Activated gamma-delta T cell treated with Interleukin-2 at 50 U/mL for 16 hours (primary cell): ENCODE data around the gene KLHL25.
"Not testable (repeated sequence)": the region's sequence is repeated elsewhere in the genome, so short reads cannot be mapped to it uniquely, and the experiment has no call there.

Experiments used
- DNase-seq: peaks from one replicate; pipeline ENCODE4 v3.0.0-alpha.2; 2020

Gene KLHL25

DNA sequence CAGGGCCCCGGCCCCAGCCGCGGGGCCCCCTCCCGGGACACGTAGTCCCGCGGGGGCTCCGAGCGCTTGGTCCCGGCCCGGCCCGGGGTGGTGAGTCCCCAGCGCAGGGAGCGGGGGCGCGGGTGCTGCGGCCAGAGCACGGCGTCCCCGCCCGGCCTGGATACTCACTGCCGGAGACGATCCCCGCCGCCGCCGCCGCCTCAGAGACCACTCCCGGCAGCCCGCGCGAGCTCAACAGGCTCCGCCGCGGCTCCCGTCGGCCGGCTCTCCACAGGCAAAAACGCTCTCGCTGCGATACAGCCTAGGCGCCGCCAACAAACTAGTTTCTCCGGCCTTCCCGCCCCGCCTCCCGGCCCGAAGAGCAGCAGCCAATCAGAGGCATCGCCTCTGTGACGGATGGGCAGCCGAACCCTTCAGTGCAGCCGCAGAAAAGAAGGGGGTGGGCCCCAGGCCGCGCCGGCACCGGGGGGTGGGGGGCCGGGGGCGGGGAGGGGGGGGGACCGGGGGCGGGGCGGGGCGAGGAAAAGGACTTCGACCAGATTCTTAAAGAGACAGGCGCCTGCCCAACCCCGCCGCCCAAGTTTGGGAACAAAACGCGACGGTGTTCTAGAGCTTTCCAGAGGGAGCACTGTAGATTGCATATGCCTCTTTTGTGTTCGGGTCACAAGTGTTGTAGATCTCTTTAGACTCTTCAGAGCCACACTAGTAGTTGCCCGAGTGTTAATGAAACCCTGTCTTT, at the start of gene KLHL25:
Gene KLHL25, minus strand, starts transcription at position 328 of the 739 bp plus-strand sequence. CDS start 25,115 bp downstream, outside the sequence.
- DNase-seq, result peak; percentile 90

- no peak for DNase-seq
Observed at GRCh38 chr15:85840802-85841152, 46.1 kb upstream of the KLHL25 start.

DNA sequence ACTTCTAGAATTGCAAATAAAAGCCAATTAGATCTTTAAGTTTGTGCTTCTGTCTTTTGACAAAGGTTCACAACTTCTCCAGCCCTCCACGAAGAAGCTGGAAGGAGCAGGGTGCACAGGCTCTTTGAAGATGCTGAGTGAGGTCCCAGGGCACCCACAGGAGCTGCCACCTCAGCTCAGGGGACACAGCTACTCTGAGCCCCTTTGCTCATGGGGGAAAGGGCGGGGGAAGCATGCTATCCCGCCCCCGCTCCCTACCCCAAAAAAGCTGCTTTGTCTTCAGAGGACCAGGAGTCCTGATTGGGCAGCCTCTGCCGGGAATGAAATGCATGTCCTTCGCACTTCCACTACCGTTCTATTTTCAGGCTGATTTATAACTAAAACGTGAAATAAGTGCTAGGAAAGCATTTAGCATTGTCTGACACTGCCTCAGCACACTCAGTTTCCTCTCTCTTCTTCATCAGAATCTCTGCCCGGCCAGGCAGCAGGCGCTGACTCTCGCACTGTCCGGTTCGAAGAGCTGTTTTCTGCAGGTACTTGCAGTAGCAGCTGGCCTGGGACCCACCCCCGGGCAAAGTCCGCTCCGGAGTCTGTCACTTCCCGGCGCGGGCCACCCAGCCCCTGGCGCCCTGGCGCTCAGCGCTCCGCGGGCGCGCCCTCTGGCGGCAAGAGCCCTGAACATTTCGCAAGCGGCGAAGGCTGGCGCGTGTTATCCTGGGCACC, 45.5 kb upstream of the KLHL25 start:
- DNase-seq, result peak; percentile 80

GRCh38 chr15:85839643-85840042, 44.9 kb upstream of the KLHL25 start:
- DNase-seq, result no peak

GRCh38 chr15:85838655-85839054, 43.9 kb upstream of the KLHL25 start:
- DNase-seq, result no peak

DNA sequence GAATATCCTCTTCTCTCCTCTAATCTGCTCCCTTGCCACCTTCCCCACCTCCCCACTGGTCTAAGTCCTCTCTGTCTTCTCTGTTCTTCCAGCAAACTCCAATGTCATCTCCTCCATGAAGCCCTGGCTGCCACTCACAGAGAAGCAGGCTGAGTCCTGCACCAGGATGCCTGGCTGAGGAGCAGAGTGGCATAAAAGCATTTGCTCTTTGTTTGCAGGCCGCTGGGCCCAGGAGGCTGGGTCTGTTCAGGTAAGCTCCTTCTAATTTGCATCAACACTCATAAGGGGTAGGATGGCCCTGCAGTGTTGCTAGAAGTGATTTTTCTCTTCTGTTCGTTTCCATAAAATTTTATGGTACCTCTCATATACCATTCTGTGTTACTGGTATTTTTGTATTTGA, 43.2 kb upstream of the KLHL25 start:
- no peak for DNase-seq

GRCh38 chr15:85837011-85837433, 42.3 kb upstream of the KLHL25 start:
- DNase-seq, result no peak

DNA sequence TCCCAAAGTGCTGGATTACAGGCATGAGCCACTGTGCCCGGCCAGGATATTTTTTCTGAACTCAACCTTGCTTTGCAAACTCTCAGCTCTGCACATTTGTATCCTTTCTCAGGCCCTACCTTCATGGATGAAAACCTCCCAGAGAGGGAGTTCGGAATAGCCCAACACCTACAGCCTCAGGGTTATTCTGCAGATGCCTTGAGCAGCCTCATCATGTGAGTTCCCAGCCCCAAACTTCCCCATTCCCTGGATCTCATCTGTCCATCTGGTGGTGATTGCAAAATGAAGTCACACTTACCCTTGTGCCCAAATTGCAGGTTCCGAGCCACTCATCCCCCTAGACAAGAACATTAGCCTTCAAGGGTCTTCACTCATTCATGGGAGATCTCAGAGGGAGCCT, 39.9 kb upstream of the KLHL25 start:
- no peak for DNase-seq

DNA sequence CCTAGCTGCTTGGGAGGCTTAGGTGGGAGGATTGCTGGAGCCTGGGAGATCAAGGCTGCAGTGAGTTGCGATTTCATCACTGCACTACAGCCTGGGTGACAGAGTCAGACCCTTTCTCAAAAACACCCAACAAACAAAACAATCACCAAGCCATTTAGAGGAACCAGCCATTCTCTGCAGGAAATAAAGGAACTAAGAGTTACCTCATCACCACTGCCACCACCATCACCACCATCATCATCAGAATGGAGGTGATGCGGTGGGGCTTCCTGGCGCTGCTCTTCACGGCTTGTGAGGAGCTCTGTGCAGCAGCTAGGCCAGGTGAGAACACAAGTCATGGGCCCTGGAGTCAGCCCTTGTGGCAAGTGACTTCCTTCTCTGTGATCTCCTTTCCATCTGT, 37.7 kb upstream of the KLHL25 start:
- DNase-seq, result no peak

DNA sequence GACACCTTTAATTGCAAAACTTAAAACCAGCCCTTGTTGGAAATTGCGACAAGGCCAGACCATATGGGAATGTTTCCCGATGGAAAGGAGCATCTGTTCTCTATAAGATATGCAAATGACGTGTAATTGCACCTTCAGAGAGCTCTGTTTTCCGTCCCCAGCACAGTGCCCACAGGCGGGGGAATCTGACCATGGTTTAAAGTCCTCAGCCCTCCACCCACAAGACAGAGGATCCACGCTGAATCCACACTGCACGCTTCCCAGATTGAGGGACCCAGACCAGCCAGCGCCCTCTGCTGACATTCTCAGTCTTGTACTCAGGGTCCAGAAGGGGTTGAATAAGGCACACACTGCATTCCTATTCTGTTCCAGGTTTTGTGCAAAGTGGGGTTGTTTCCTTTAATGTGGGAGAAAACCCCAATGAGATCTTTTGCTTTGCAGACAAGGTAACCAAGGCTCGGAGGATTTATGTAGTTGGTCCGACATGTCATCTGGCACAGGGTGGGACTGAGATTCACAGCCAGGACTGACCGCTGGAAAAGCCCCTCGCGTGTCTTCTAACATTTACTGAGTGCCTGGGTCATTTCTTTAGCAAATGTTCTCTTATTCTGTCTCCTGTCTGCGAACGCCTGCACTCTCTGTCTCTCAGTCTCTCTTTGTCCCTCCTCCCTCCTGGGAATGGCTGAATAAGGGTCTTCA, 36.8 kb upstream of the KLHL25 start:
- DNase-seq, result no peak

- not testable (repeated sequence) for DNase-seq
Observed at GRCh38 chr15:85829754-85830153, 35.0 kb upstream of the KLHL25 start.

DNA sequence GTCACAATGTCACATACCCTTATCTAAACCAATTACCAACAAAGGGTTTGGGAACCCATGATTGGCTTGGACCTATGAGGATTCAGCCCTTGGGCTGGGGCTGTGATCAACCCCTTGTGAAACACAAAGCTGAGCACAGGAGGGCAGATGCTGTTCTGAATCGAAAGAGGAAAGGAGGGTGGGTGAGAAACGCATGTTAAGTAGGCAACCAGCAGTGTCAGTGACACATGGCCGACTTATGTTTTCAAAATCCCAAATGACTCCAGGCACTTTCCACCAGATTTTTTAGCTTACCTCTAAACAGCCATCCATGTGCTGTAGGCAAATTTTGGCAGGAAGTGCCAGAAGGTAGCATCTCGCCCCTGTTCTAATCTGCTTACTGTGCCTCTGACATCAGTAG, 34.1 kb upstream of the KLHL25 start:
- DNase-seq, result no peak

- DNase-seq, result no peak
Observed at GRCh38 chr15:85828126-85828525, 33.4 kb upstream of the KLHL25 start.

- DNase-seq, result no peak
Observed at GRCh38 chr15:85826756-85827515, 32.2 kb upstream of the KLHL25 start.

GRCh38 chr15:85825719-85826118, 31.0 kb upstream of the KLHL25 start:
- no peak for DNase-seq

- DNase-seq, result no peak
Observed at GRCh38 chr15:85825118-85825517, 30.4 kb upstream of the KLHL25 start.

DNA sequence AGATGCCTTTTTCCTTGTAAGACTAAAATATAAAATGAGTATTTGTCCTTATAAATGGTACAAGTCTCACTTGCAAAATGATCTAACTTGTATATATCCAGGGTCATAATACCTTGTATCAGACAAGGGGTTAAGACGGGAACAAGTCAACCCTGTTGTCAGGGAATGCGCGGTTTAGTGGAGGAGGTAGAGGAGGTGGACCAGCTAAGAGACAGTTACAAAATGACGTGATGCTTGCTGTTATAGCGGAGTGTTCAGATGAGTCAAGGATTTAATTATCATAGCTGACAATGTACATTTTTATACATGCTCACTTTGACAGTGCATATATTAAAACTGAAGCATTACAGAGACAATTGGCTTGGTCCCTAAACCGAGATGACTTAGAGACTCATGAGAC, 26.8 kb upstream of the KLHL25 start:
- DNase-seq, result no peak

DNA sequence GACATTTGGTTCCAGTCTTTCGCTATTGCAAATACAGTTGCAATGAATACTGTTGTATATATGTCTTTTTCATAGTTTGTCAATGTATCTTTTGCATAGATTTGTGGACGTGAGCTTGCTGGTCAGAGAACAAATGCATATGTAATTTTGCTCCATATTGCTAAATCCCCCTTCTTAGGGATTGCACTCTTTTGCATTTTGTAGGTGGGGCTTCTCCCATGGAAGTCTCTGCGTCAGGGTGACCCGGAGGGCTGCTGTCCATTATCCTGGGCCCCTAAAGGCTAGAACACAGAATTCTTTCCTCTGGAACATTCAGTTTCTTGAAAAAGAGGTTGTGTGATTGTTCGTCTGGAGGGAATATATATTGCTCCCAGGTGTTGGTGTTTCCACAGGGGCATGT, 25.2 kb upstream of the KLHL25 start:
- DNase-seq, result no peak

DNA sequence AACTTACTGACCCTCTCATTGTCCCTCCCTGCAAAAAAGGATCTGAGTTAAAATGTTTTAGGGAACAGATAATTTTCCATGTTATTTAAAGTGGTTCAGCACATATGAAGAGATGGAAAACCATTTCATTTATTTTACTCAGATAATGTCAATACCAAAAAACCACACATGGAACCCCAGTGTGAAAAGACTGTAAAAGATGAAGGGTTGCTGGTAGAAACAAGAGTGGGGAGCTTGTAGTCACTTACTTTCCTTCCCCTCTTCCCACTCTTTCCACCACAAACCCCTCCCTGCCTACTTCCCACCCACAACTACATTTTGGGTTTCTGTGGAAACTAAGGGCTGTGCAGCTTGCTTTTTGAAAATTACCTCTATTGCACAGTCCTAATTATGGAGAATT, 18.5 kb upstream of the KLHL25 start:
- DNase-seq, result no peak

DNA sequence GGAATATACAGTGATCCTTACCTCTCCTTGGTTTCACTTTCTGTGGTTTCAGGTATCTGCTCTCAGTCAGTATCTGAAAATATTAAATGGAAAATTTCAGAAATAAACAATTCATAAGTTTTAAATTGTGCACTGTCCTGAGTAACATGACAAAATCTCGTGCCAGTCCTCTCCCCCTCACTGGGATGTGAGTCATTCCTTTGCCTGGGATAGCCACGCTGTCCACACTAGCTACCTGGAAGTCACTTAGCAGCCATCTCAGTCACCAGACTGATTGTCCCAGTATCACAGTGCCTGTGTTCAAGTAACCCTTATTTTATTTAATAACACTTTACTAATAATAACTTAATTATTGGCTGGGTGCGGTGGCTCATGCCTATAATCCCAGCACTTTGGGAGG, 15.3 kb upstream of the KLHL25 start:
- DNase-seq, result no peak

DNA sequence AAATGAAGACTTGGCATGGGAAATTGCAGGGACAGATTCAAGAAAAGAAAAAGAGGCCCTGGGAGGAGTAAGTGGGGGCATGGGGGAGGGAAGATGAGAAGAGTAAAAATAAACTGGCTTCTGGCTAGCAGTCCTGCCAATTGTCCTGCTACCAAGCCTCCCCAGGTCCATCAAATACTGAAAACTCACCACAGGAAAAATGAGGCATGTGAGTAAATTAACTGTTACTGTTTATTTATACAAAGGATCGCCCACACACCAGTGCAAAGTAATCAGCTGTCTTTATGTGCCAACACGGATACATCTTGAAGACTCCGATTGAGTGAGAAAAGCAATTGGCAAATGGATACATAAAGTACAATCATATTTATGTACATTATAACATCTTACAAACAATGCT, 10.7 kb upstream of the KLHL25 start:
- no peak for DNase-seq

GRCh38 chr15:85804481-85805170, 9.9 kb upstream of the KLHL25 start:
- DNase-seq, result no peak

DNA sequence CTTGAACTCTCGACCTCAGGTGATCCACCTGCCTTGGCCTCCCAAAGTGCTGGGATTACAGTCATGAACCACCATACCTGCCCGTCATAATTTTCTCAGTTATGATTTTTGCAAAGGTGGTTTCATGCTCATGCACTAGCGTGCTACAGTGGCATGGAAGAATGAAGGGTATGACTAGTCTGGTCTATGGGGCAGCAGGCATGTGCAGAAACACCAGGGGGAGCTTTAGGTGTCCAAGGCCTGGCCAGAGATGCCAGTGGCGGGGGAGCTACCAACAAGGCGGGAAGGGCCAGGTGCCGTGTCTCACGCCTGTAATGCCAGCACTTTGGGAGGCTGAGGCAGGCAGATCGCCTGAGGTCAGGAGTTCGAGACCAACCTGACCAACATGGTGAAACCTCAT, 7.9 kb upstream of the KLHL25 start:
- not testable (repeated sequence) for DNase-seq
